Lower lobe of right lung (tissue), 2 donors: ENCODE results near the gene TUBA8. TPM values are rescaled to one million over a fixed set of nuclear protein-coding genes. Genes with fewer than 3 reads are reported as not detected.

Experiments used
- ATAC-seq, 2 donors: fragments of 200-7000 bp; cut with Tn5 transposase; one replicate each; pipeline ENCODE4 v1.9.1; 2020 to 2022; ENCODE audit warnings: mild to moderate bottlenecking in 2 of 2, moderate library complexity in 2 of 2
- DNase-seq: peaks from one replicate; pipeline ENCODE4 v3.0.0-alpha.2; 2020
- H3K27ac ChIP-seq: fragments of 200-600 bp; one replicate; pipeline ENCODE4 v1.8.0; 2022
- H3K27me3 ChIP-seq: fragments of 200-600 bp; one replicate; pipeline ENCODE4 v1.8.0; 2022; ENCODE audit warnings: low read depth
- H3K36me3 ChIP-seq: fragments of 200-600 bp; one replicate; pipeline ENCODE4 v1.8.0; 2022; ENCODE audit warnings: mild to moderate bottlenecking
- H3K4me1 ChIP-seq: fragments of 200-600 bp; one replicate; pipeline ENCODE4 v1.8.0; 2022
- H3K4me3 ChIP-seq: fragments of 200-600 bp; one replicate; pipeline ENCODE4 v1.8.0; 2022; ENCODE audit warnings: mild to moderate bottlenecking
- H3K9me3 ChIP-seq: fragments of 200-600 bp; one replicate; pipeline ENCODE4 v1.8.0; 2022
- CTCF ChIP-seq: fragments of 200-600 bp; IDR thresholded peaks from one replicate; pipeline ENCODE4 v1.8.0; 2022; ENCODE audit warnings: antibody characterized with exemption, mild to moderate bottlenecking
- intact Hi-C: fragments of 100-400 bp; cut with DNase I; formaldehyde crosslinking; loops from one replicate; pipeline ENCODE4 v1.11.0; 2022
- total RNA-seq: library from RNA; stranded (reverse); fragmentation: NEBNext Ultra II Directional; extraction: Animal tissue kit (Norgen Biotek cat#: 25700); gene quantifications from one replicate; pipeline ENCODE4 v1.2.1, GENCODE V29; 2021
- donor health status: DM: no; HTN: yes; CAD: no; lungs with severe emphysema.

The TUBA8 gene
- total RNA-seq, 1 donor from 2014 or later, result 1.3 TPM

GRCh38 chr22:18066181-18066859, 44.3 kb upstream of the TUBA8 start:
- ATAC-seq, result no peak
- Histone ChIP-seq H3K4me3 (no peak overlapping the region), H3K27me3 (no peaks in the 10 kb centered on the region), H3K9me3 (no peaks in the 10 kb centered on the region), H3K4me1 (no peaks in the 10 kb centered on the region), H3K36me3 (no peaks in the 10 kb centered on the region), H3K27ac (no peak overlapping the region)
- intact Hi-C loops, result no loop called here
- no peak for TF ChIP-seq CTCF
- DNase-seq, result no peak

- no peaks in the 10 kb centered on the region for H3K27me3 ChIP-seq
- H3K9me3 ChIP-seq, result no peaks in the 10 kb centered on the region
- H3K4me3 ChIP-seq, result no peak overlapping the region
- ATAC-seq (no peak), DNase-seq (no peak)
- H3K4me1 ChIP-seq, result no peaks in the 10 kb centered on the region
- intact Hi-C loops, result no loop called here
- no peak for TF ChIP-seq CTCF
- H3K36me3 ChIP-seq, result no peaks in the 10 kb centered on the region
- no peak overlapping the region for H3K27ac ChIP-seq
Observed at GRCh38 chr22:18067121-18067520, 43.5 kb upstream of the TUBA8 start.

GRCh38 chr22:18067548-18068341, 42.9 kb upstream of the TUBA8 start:
- no peak for ATAC-seq
- no peak for TF ChIP-seq CTCF
- H3K9me3 ChIP-seq, result no peaks in the 10 kb centered on the region
- no peak for DNase-seq
- H3K36me3 ChIP-seq, result no peaks in the 10 kb centered on the region
- intact Hi-C loops, result no loop called here
- no peak overlapping the region for H3K4me3 ChIP-seq
- no peak overlapping the region for H3K27ac ChIP-seq
- H3K4me1 ChIP-seq, result no peaks in the 10 kb centered on the region
- no peaks in the 10 kb centered on the region for H3K27me3 ChIP-seq

GRCh38 chr22:18068381-18068988, 42.1 kb upstream of the TUBA8 start:
- no peaks in the 10 kb centered on the region for H3K36me3 ChIP-seq
- no peak for TF ChIP-seq CTCF
- no peak for DNase-seq
- no peak for ATAC-seq
- intact Hi-C loops, result no loop called here
- H3K27ac ChIP-seq, result no peak overlapping the region
- no peaks in the 10 kb centered on the region for H3K4me1 ChIP-seq
- H3K4me3 ChIP-seq, result no peak overlapping the region
- no peaks in the 10 kb centered on the region for H3K27me3 ChIP-seq
- no peaks in the 10 kb centered on the region for H3K9me3 ChIP-seq

- intact Hi-C loops, result no loop called here
- TF ChIP-seq CTCF, result no peak
- DNase-seq (no peak), ATAC-seq (no peak)
- Histone ChIP-seq H3K27me3 (no peaks in the 10 kb centered on the region), H3K36me3 (no peaks in the 10 kb centered on the region), H3K4me3 (no peak overlapping the region), H3K9me3 (no peaks in the 10 kb centered on the region), H3K27ac (no peak overlapping the region), H3K4me1 (no peaks in the 10 kb centered on the region)
Observed at GRCh38 chr22:18069041-18069440, 41.6 kb upstream of the TUBA8 start.
